Sigmoid colon (tissue), 4 donors: ENCODE measurements around the gene WASHC4.

Source experiments
- EP300 ChIP-seq, 4 donors: sonication (generic); formaldehyde crosslinking; IDR thresholded peaks; one replicate each; pipeline ENCODE4 v1.6.1; 2017; ENCODE audit warnings: antibody characterized with exemption in 4 of 4
- POLR2A ChIP-seq, 2 donors: fragments of 450-650 bp; IDR thresholded peaks; one replicate each; pipeline ENCODE4 v1.6.1; 2016; ENCODE audit warnings: antibody characterized with exemption in 2 of 2, mild to moderate bottlenecking in 2 of 2, moderate library complexity in 2 of 2
- POLR2AphosphoS5 ChIP-seq, 4 donors: sonication (generic); formaldehyde crosslinking; IDR thresholded peaks; one replicate each; pipeline ENCODE4 v1.6.1; 2017; ENCODE audit warnings: antibody characterized with exemption in 4 of 4
- TF ChIP-seq, protein P1 (sequence below), 4 experiments: fragments of 450-650 bp in 3 of 4; fragments of 200-600 bp in 1 of 4; IDR thresholded peaks; one replicate each; pipeline ENCODE4 v1.5.1; 2016 to 2019; ENCODE audit warnings: antibody characterized with exemption in 4 of 4, mild to moderate bottlenecking in 3 of 4, moderate library complexity in 2 of 4

DNA sequence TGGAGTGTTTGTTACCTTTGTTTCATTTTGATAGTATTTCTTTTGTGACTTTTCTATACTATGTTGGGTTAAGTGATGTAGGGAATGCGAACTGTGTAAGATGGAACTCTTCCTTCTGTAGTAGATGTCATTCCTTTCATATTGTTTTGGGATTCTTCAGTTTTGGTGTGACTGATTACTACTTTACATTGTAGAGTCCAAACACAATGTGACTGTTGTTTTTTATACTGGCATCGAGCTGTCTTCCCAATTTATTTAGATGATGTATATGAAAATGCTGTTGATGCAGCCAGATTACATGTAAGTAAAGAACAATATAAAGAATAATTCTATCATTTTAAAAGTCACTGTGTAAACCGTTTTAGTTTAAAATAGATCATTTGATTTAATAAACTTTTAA, 34.7 kb downstream of the WASHC4 start:
- TF ChIP-seq, protein P1, sequence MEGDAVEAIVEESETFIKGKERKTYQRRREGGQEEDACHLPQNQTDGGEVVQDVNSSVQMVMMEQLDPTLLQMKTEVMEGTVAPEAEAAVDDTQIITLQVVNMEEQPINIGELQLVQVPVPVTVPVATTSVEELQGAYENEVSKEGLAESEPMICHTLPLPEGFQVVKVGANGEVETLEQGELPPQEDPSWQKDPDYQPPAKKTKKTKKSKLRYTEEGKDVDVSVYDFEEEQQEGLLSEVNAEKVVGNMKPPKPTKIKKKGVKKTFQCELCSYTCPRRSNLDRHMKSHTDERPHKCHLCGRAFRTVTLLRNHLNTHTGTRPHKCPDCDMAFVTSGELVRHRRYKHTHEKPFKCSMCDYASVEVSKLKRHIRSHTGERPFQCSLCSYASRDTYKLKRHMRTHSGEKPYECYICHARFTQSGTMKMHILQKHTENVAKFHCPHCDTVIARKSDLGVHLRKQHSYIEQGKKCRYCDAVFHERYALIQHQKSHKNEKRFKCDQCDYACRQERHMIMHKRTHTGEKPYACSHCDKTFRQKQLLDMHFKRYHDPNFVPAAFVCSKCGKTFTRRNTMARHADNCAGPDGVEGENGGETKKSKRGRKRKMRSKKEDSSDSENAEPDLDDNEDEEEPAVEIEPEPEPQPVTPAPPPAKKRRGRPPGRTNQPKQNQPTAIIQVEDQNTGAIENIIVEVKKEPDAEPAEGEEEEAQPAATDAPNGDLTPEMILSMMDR (IDR thresholded peaks at IDR 0.05): no peak
- TF ChIP-seq EP300 (IDR thresholded peaks at IDR 0.05) (no peak), POLR2A (IDR thresholded peaks at IDR 0.05) (no peak), POLR2AphosphoS5 (IDR thresholded peaks at IDR 0.05) (no peak)
